ENCODE results near the gene RPS15. TPM values are rescaled to one million over a fixed set of nuclear protein-coding genes. Genes with fewer than 3 reads are reported as not detected.
A peak's percentile ranks its signal among the peaks of the same experiment; 100 is the strongest.

RPS15 gene
- total and polyA plus RNA-seq, 2 of the 13 experiments (the other 11 are each of a cell fraction or from before 2014, with no cell fraction given) = 695 to 1,411 TPM

- no peak for TF ChIP-seq SIN3B (IDR thresholded peaks at IDR 0.05; ENCODE audit: low read length)
- TF ChIP-seq ZNF574 (CRISPR knock-in tag; IDR thresholded peaks at IDR 0.05) = peak; percentile 31; the same call in 1 of the 2 replicates
- no peak for TF ChIP-seq HNF4A (CRISPR knock-in tag; IDR thresholded peaks at IDR 0.05)
- TF ChIP-seq RNF2 (conservative IDR thresholded peaks at IDR 0.05; ENCODE audit: low read depth) = no peak
- no peak for TF ChIP-seq POLR2G (IDR thresholded peaks at IDR 0.05; ENCODE audit: low read depth, low read length)
- peak; percentile 33; the same call in 1 of the 2 replicates for TF ChIP-seq ZNF768 (CRISPR knock-in tag; IDR thresholded peaks at IDR 0.05)
- TF ChIP-seq CHCHD3 (CRISPR knock-in tag; IDR thresholded peaks at IDR 0.05) = no peak
- peak; percentile 61 for TF ChIP-seq ZBTB7B (CRISPR knock-in tag; IDR thresholded peaks at IDR 0.05)
- no peak for TF ChIP-seq TSC22D2 (CRISPR knock-in tag; IDR thresholded peaks at IDR 0.05; ENCODE audit: borderline replicate concordance)
- no peak for TF ChIP-seq KAT2B (IDR thresholded peaks at IDR 0.05; ENCODE audit: borderline replicate concordance, low read depth, low read length)
- TF ChIP-seq ZNF367 (CRISPR knock-in tag; IDR thresholded peaks at IDR 0.05; ENCODE audit: borderline replicate concordance) = no peak
- TF ChIP-seq SRSF1 (optimal IDR thresholded peaks at IDR 0.05; ENCODE audit: low read depth, low read length) = no peak
- no peak for TF ChIP-seq MAF1 (CRISPR knock-in tag; IDR thresholded peaks at IDR 0.05; ENCODE audit: borderline replicate concordance)
- no peak for TF ChIP-seq ZNF562 (CRISPR knock-in tag; IDR thresholded peaks at IDR 0.05; ENCODE audit: borderline replicate concordance)
- TF ChIP-seq, protein P1, sequence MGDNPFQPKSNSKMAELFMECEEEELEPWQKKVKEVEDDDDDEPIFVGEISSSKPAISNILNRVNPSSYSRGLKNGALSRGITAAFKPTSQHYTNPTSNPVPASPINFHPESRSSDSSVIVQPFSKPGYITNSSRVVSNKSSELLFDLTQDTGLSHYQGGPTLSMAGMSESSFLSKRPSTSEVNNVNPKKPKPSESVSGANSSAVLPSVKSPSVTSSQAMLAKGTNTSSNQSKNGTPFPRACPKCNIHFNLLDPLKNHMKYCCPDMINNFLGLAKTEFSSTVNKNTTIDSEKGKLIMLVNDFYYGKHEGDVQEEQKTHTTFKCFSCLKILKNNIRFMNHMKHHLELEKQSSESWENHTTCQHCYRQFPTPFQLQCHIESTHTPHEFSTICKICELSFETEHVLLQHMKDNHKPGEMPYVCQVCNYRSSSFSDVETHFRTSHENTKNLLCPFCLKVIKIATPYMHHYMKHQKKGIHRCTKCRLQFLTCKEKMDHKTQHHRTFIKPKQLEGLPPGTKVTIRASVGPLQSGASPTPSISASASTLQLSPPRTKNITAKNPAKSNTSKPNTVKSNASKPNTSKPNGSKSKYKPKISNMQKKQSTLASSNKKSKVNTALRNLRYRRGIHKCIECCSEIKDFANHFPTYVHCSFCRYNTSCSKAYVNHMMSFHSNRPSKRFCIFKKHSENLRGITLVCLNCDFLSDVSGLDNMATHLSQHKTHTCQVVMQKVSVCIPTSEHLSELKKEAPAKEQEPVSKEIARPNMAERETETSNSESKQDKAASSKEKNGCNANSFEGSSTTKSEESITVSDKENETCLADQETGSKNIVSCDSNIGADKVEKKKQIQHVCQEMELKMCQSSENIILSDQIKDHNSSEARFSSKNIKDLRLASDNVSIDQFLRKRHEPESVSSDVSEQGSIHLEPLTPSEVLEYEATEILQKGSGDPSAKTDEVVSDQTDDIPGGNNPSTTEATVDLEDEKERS (CRISPR knock-in tag; IDR thresholded peaks at IDR 0.05) = no peak
- TF ChIP-seq HDAC2 (CRISPR knock-in tag; IDR thresholded peaks at IDR 0.05) = 0 out of 2 replicates have a peak, but pooled peaks have one; percentile 26
- TF ChIP-seq ZNF326 (CRISPR knock-in tag; IDR thresholded peaks at IDR 0.05; ENCODE audit: borderline replicate concordance) = no peak
- no peak for TF ChIP-seq PHF20 (CRISPR knock-in tag; IDR thresholded peaks at IDR 0.05)
- TF ChIP-seq HNRNPLL (IDR thresholded peaks at IDR 0.05; ENCODE audit: low read depth, low read length, poor library complexity, severe bottlenecking) = peak; percentile 65
- TF ChIP-seq KDM6A (CRISPR knock-in tag; IDR thresholded peaks at IDR 0.05; ENCODE audit: low read depth) = no peak
- TF ChIP-seq HDAC1 (CRISPR knock-in tag; IDR thresholded peaks at IDR 0.05) = 0 out of 2 replicates have a peak, but pooled peaks have one; percentile 27
- no peak for TF ChIP-seq ZSCAN29 (CRISPR knock-in tag; conservative IDR thresholded peaks at IDR 0.05)
- TF ChIP-seq, protein P2, sequence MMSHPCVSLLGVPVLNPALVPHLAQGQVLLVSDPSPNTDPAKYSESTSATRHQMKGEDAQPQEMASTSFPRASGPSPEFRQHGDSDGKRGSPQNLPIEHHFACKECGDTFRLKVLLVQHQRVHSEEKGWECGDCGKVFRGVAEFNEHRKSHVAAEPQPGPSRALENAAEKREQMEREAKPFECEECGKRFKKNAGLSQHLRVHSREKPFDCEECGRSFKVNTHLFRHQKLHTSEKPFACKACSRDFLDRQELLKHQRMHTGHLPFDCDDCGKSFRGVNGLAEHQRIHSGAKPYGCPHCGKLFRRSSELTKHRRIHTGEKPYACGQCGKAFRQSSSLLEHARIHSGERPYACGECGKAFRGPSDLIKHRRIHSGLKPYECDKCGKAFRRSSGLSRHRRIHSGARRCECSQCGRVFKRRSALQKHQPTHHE (CRISPR knock-in tag; IDR thresholded peaks at IDR 0.05; ENCODE audit: borderline replicate concordance) = 0 out of 2 replicates have a peak, but pooled peaks have one; percentile 2
- no peak for TF ChIP-seq EZH2 (conservative IDR thresholded peaks at IDR 0.05; ENCODE audit: low read depth, low read length)
Measured at GRCh38 chr19:1408300-1409203, 29.6 kb upstream of the RPS15 start (continued).
